H1 (cell line): ENCODE data around the gene PLEKHN1. TPM values are rescaled to one million over a fixed set of nuclear protein-coding genes. Genes with fewer than 3 reads are reported as not detected.

Experiments
- KDM4A ChIP-seq: IDR thresholded peaks from one replicate; pipeline ENCODE4 v1.7.1; 2012; ENCODE audit warnings: low read depth, mild to moderate bottlenecking, moderate library complexity, low read length, inconsistent platforms; ENCODE audit not compliant: severe bottlenecking
- NRF1 ChIP-seq: IDR thresholded peaks from 2 replicates; pipeline ENCODE4 v1.6.1; 2011; ENCODE audit warnings: mild to moderate bottlenecking, low read depth, low read length, improper control_type of control experiment
- RBBP5 ChIP-seq: IDR thresholded peaks from 2 replicates; pipeline ENCODE4 v1.7.1; 2012; ENCODE audit warnings: low read depth, mild to moderate bottlenecking, inconsistent platforms, low read length, moderate library complexity, borderline replicate concordance
- TBP ChIP-seq: IDR thresholded peaks from 2 replicates; pipeline ENCODE4 v1.6.1; 2011; ENCODE audit warnings: low read depth, low read length, improper control_type of control experiment
- polyA plus RNA-seq, 7 experiments: library from polyadenylated mRNA; depleted of rRNA in 3 of 7; stranded (reverse) in 5 of 7; unstranded in 2 of 7; fragments of >200 nt in 5 of 7; fragments of 200-250 nt in 2 of 7; gene quantifications; 1 replicate in 5 of 7; 2 replicates in 1 of 7; 4 replicates in 1 of 7; pipeline versions ENCODE4 v1.2.1 to v1.2.3, GENCODE V29; 2011 to 2013; ENCODE audit warnings: missing spikeins in 2 of 7, mixed read lengths in 2 of 7
- total RNA-seq: library from RNA; stranded (reverse); fragmentation: NEBNext Ultra II Directional; extraction: Animal tissue kit (Norgen Biotek cat#: 25700); gene quantifications from 2 replicates; pipeline ENCODE4 v1.2.1, GENCODE V29; 2021

Gene PLEKHN1
- total and polyA plus RNA-seq, 2 of the 8 experiments (the other 6 are each of a cell fraction or from before 2014, with no cell fraction given), result 0.39 to 1.5 TPM

DNA sequence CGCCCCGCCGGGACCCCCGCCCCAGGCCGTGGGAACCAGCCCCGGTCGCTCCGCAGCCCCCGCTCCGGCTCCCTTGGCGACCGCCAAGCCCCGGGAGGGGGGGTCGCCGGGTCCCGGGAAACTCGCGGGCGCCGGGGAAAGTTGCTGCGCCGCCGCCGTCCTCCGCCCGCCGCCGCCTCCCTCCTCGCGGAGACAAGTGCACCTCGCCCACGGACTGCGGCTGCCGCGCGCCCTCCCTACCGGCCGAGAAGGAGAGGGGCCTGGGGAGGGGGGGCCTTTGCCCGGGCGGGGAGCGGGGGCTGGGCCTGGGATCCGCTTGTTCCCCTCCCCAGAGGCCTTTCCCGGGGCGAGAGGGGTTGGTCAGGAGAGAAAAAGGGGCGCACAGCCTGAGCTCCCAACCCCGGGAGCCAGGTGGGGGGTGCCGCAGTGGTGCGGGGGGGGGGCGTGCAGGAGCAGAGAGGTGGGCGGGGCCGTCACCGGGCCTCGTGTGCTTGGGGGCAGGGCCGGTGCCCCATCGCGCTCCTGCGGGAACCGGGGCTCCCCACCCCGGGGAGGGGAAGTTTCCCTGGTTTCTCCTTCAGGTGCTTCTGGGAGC lies 54.2 kb downstream of the PLEKHN1 start (continued):
- TF ChIP-seq NRF1 (no peak), RBBP5 (no peak), TBP (no peak), KDM4A (peak; percentile 13)
